Lower leg skin (tissue), 4 donors: ENCODE data around the gene HHLA2. TPM values are rescaled to one million over a fixed set of nuclear protein-coding genes. Genes with fewer than 3 reads are reported as not detected.
"Not testable (repeated sequence)": the region's sequence is repeated elsewhere in the genome, so short reads cannot be mapped to it uniquely, and the experiment has no call there.

ENCODE experiments used
- DNase-seq, 2 donors: peaks; one replicate each; pipeline ENCODE4 v3.0.0-alpha.2; 2019; ENCODE audit warnings: low spot score in 2 of 2
- H3K4me3 ChIP-seq: fragments of 200-600 bp; sonication (generic); 2 replicates; pipeline ENCODE4 v1.5.1; 2017; ENCODE audit warnings: mild to moderate bottlenecking, low read depth; ENCODE audit not compliant: poor library complexity, severe bottlenecking
- POLR2A ChIP-seq, 2 donors: fragments of 450-650 bp; IDR thresholded peaks; one replicate each; pipeline ENCODE4 v1.6.1; 2016 to 2017; ENCODE audit warnings: antibody characterized with exemption in 2 of 2, mild to moderate bottlenecking in 1 of 2, moderate library complexity in 1 of 2
- WGBS, 2 donors: methylation state at CpG; one replicate each; pipeline ENCODE4 v1.1.5; 2018; 5-methylcytosine and 5-hydroxymethylcytosine counted together
- intact Hi-C: fragments of 100-400 bp; cut with DNase I; formaldehyde crosslinking; loops from one replicate; pipeline ENCODE4 v1.15.0; 2023; ENCODE audit warnings: low total_unique reads
- total RNA-seq, 4 donors: library from RNA; depleted of rRNA; stranded (reverse); fragments of >200 nt; gene quantifications; one replicate each; pipeline ENCODE4 v1.1.0, GENCODE V29; 2016
- TF ChIP-seq, protein P1 (sequence below), 3 donors: fragments of 450-650 bp; IDR thresholded peaks; one replicate each; pipeline ENCODE4 v1.5.1; 2016; ENCODE audit warnings: antibody characterized with exemption in 3 of 3, mild to moderate bottlenecking in 3 of 3, moderate library complexity in 2 of 3

The HHLA2 gene
- total RNA-seq, 4 donors from 2014 or later = not detected

DNA sequence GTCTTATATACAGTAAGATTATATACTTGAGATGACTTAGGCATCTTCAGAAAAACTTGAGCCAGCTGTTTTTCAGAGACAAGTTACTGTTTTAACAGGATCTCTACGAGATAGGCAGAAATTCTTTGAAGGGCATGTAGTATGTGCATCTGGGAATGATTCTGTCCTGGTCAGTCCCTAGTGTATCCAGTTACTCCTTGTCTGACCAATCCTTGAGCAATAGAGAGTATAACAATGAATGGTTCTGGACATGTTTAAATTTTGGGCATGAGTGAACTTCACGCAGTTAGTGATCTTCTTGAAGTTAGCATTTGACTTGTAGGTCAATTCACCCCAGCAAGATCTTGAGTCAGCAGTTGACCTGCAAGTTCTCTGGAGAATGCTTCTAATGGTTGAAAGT is 24.7 kb upstream of the HHLA2 start:
- no peak for TF ChIP-seq POLR2A (IDR thresholded peaks at IDR 0.05)
- TF ChIP-seq, protein P1, sequence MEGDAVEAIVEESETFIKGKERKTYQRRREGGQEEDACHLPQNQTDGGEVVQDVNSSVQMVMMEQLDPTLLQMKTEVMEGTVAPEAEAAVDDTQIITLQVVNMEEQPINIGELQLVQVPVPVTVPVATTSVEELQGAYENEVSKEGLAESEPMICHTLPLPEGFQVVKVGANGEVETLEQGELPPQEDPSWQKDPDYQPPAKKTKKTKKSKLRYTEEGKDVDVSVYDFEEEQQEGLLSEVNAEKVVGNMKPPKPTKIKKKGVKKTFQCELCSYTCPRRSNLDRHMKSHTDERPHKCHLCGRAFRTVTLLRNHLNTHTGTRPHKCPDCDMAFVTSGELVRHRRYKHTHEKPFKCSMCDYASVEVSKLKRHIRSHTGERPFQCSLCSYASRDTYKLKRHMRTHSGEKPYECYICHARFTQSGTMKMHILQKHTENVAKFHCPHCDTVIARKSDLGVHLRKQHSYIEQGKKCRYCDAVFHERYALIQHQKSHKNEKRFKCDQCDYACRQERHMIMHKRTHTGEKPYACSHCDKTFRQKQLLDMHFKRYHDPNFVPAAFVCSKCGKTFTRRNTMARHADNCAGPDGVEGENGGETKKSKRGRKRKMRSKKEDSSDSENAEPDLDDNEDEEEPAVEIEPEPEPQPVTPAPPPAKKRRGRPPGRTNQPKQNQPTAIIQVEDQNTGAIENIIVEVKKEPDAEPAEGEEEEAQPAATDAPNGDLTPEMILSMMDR (IDR thresholded peaks at IDR 0.05) = no peak
- intact Hi-C loops = no loop called here
- no peak for DNase-seq
- 33 to 41% methylated on average over 2 of the region's 2 CpGs for WGBS, 2 donors
- no peak overlapping the region for H3K4me3 ChIP-seq

DNA sequence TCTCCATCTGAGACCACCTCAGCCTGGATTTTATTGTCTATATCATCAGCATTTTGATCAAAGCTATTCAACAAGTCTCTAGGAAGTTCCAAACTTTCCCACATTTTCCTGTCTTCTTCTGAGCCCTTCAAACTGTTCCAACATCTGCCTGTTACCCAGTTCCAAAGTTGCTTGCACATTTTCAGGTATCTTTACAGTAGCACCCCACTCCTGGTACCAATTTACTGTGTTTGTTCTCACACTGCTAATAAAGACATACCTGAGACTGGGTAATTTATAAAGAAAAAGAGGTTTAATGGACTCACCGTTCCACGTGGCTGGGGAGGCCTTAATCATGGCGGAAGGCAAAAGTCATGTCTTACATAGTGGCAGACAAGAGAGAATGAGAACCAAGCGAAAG is 17.3 kb upstream of the HHLA2 start:
- WGBS, 2 donors = 69 to 95% methylated on average over 4 of the region's 4 CpGs
- H3K4me3 ChIP-seq, DNase-seq, intact Hi-C loops: not testable (repeated sequence)

DNA sequence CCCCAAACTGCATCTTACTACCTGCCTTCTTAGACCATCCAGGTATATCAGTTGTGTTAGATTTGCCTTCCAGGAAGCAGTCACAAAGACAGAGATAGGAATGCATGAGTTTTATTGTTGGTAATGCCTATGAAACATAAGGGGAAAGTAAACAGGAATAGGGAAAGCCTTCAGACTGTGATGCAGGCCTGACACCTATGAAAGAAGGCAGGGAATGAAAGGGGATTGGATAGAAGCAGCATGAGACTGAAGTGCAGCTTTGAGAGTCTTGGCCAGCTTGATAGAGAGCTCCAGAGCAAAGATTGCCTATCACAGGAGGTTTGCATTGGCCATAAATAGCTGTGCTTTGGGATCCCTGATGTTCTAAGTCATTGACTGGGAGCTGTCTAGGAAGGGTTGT is 15.9 kb upstream of the HHLA2 start:
- no peak overlapping the region for H3K4me3 ChIP-seq
- DNase-seq = no peak
- TF ChIP-seq POLR2A (IDR thresholded peaks at IDR 0.05) = no peak
- TF ChIP-seq, protein P1 (IDR thresholded peaks at IDR 0.05) = no peak
- intact Hi-C loops = no loop called here

DNA sequence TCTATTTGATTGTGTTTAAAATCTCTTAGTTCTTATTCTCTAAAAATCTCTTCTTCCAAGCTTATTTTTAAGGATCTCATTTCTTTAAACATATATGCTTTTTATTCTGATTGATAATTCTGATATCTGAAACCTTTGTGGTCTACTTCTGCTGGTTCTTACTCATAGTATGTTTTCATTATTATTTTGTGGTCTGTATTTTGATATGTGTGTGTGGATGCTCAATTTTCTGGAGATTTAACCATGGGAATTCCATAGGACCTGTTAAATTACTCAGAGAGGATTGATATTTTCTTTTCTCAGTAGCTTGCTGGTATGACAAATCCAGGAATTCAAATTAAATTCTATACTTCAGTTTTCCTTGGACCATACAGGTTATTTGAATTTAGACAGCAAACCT is 14.7 kb upstream of the HHLA2 start:
- no peak for TF ChIP-seq POLR2A (IDR thresholded peaks at IDR 0.05)
- TF ChIP-seq, protein P1 (IDR thresholded peaks at IDR 0.05) = no peak
- DNase-seq = no peak
- no peak overlapping the region for H3K4me3 ChIP-seq
- intact Hi-C loops = no loop called here

DNA sequence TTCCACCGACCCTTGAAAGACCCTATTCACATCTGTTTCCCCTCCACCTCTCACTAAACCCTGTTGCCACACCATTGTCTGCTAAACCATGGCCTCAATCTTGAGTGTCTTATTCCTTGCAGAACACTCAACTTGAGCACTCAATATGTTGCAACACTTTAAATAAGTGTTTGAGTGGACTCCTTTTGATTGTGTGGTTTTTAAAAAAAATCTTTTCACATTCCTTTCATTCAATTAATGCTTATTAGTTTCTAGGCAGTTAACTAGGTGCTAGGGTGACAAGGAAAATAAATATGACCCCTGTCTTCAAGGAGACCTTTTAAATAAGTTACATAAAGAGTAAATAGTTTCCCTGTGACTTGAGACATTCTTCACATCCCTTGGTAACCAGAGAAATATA is 13.3 kb upstream of the HHLA2 start:
- TF ChIP-seq, protein P1 (IDR thresholded peaks at IDR 0.05) = no peak
- TF ChIP-seq POLR2A (IDR thresholded peaks at IDR 0.05) = no peak
- no peak for DNase-seq
- 55% methylated on average over 1 of the region's 1 CpG for WGBS, 2 donors
- no peak overlapping the region for H3K4me3 ChIP-seq
- intact Hi-C loops = no loop called here

DNA sequence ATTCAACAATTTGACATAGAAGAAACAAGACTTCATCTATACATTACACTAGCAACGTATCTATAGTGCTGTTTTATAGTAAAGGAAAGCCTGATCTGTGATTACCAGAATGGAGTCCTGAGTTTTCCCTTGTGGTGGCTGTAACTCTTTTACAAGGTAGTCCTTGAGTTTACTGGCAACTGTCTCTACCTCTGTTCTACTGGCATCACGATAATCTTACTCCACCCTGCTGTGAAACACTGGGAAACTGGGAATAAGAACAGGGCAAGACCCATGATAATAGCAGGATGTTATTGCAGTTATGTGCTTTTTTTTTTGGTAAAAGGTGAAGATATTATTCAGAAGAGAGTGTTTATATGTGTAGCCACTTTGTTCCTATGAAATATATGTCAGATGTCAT is 12.4 kb upstream of the HHLA2 start:
- TF ChIP-seq, protein P1 (IDR thresholded peaks at IDR 0.05) = no peak
- TF ChIP-seq POLR2A (IDR thresholded peaks at IDR 0.05) = no peak
- H3K4me3 ChIP-seq = no peak overlapping the region
- intact Hi-C loops = loop anchor here (1.0 kb wide), 1 partner anchor 37 kb away; no protein-coding TSS in a partner anchor
- WGBS, 2 donors = 82 to 95% methylated on average over 2 of the region's 2 CpGs
- DNase-seq = no peak
